ENCODE data around the gene BABAM1.

Gene BABAM1

GRCh38 chr19:17324357-17325114 lies 57.3 kb downstream of the BABAM1 start:
- FAIRE-seq: no peak

- FAIRE-seq: no peak
These were observed 57.9 kb downstream of the BABAM1 start for GRCh38 chr19:17325133-17325532.

DNA sequence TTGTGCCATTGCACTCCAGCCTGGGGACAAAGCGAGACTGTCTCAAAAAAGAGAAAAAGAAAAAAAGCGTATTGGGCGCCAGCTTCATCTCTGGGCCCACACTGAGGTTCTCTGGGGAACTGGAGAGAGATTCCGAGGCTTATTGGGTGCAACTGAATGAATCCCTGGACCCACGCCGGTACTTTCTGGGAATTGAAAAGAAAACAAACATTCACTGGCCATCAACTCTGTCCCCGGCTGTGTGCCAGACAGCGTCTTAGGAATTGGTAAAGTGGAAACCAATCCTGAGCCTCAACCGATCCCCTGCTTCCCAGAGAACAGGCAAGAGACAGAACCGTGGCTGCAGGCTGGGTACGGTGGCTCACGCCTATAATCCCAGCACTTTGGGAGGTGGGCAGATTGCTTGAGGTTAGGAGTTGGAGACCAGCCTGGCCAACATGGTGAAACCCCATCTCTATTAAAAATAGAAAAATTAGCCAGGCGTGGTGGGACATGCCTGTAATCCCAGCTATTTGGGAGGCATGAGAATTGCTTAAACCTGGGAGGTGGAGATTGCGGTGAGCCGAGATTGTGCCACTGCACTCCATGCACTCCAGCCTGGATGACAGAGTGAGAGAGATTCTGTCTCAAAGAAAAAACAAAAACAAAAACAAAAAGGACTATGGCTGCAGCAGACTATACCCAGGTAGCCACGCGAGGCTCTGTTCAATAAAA lies 58.8 kb downstream of the BABAM1 start:
- no peak for FAIRE-seq

DNA sequence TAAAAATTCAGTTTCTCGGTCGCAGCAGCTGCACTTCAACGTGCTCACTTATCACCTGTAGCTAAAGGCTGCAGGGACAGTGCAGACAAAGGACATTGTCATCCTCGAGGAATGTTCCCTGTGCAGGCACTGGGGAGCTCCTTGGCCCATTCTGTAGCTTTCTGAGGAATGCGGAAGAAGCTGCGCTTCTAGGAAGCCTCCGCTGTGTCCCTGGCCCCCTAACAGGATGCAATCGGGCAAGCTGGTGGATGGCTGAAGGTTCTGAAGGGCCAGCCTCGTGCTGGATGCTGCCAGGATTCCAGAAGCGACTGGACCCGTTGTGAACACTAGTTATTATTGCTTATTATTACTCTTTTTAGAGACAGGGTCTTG lies 59.3 kb downstream of the BABAM1 start:
- FAIRE-seq: no peak

DNA sequence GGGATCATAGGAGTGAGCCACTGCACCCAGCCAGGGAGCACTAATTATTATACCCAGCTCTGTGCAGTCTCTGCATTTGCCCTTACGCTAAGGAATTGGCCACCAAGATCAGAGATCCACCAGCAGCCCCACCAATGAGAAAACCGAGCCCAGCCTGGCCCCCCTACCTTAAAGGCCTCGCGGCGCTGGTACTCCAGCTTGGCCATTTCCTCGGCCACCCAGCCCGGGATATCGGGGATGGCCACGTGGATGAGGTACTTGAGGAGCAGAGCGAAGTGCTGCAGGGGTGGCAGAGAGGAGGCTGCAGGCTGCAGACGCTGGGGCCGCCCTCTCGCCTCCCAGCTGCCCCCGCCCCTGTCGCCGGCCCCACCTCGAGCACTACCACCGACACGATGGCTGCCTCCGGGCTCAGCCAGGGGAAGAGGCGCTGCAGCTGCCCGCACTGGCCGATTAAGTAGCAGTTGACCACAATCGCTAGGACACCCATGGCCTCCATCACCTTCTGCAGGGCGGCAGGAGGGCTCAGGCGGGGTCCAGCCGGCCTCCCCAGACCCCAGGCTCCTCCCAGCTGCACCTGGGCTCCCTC lies 59.9 kb downstream of the BABAM1 start:
- FAIRE-seq: no peak

DNA sequence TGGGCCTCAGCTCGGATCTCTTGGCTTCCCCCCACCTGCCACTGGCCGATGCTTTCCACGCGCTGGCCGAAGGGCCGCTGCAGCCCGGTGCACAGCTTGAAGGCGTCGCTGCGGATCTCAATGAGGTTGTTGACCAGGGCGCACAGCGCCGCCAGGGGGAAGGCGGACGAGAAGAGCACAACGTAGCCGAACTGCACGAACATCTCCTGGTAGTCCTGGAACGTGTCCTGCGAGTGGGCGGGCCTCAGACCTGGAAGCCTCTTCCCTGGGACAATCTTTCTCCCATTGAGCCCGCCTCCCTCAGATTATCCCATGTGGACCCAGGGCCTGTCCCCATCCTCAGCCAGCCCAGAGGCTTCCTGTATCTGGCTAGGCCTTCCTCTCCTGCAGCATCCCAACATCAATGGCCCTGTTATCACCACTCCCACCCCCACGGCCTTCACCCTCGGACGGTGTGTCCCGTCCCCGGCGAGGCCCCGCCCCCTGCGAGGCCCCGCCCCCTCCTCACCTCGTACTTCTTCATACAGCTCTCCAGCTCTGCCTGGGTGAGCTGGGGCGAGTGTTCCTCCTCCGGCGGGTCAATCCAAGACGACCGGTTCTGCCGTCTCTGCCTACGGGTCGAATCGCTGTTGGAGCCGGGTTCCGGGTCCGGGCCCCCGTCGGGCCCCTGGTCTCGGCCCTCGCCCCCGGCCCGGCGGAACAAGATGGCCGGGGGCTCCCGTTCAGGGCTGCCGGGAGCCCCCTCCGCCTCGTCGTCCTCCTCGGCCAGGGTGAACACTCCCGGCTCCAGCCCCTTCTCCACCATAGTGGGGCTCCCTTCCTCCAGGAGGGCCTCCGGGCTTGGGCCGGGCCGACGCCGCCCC lies 60.6 kb downstream of the BABAM1 start:
- no peak for FAIRE-seq
